ENCODE results near the gene SLC6A13.
"Not testable (repeated sequence)": the region's sequence is repeated elsewhere in the genome, so short reads cannot be mapped to it uniquely, and the experiment has no call there.

DNA sequence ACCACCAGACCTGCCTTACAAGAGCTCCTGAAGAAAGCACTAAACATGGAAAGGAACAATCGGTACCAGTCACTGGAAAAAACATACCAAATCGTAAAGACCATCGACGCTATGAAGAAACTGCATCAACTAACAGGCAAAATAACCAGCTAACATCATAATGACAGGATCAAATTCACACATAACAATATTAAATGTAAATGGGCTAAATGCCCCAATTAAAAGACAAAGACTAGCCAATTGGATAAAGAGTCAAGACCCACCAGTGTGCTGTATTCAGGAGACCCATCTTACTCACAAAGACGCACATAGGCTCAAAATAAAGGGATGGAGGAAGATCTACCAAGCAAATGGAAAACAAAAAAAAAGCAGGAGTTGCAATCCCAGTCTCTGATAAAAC lies 36.9 kb upstream of the SLC6A13 start:
- TF ChIP-seq, protein P1, sequence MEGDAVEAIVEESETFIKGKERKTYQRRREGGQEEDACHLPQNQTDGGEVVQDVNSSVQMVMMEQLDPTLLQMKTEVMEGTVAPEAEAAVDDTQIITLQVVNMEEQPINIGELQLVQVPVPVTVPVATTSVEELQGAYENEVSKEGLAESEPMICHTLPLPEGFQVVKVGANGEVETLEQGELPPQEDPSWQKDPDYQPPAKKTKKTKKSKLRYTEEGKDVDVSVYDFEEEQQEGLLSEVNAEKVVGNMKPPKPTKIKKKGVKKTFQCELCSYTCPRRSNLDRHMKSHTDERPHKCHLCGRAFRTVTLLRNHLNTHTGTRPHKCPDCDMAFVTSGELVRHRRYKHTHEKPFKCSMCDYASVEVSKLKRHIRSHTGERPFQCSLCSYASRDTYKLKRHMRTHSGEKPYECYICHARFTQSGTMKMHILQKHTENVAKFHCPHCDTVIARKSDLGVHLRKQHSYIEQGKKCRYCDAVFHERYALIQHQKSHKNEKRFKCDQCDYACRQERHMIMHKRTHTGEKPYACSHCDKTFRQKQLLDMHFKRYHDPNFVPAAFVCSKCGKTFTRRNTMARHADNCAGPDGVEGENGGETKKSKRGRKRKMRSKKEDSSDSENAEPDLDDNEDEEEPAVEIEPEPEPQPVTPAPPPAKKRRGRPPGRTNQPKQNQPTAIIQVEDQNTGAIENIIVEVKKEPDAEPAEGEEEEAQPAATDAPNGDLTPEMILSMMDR (IDR thresholded peaks at IDR 0.05; ENCODE audit: low read length), result not testable (repeated sequence)
- not testable (repeated sequence) for TF ChIP-seq EZH2 (IDR thresholded peaks at IDR 0.05; ENCODE audit: borderline replicate concordance, low read length)
